Measurements from ENCODE around the gene BAIAP2L2. TPM values are rescaled to one million over a fixed set of nuclear protein-coding genes. Genes with fewer than 3 reads are reported as not detected.
"Not testable (repeated sequence)": the region's sequence is repeated elsewhere in the genome, so short reads cannot be mapped to it uniquely, and the experiment has no call there.

BAIAP2L2 gene
- total and polyA plus RNA-seq, 12 donors, result 0.09 to 6.0 (median 0.55) TPM; not detected in 1

- WGBS, 4 donors, result 90 to 93% (median 91%) methylated on average over 3 of the region's 3 CpGs
- Histone ChIP-seq H3K27ac (no peak overlapping the region), H3K27me3 (no peaks in the 10 kb centered on the region), H3K36me3 (replicated peaks in 1 of 2) (no peaks in the 10 kb centered on the region), H3K4me3 (no peak overlapping the region), H3K9me3 (replicated peaks in 1 of 3) (no peaks in the 10 kb centered on the region), H3K4me1 (replicated peaks in 1 of 2) (peaks cover 0 to 7% of the 10 kb centered on the region in 2 donors)
- no peak for TF ChIP-seq CTCF (IDR thresholded peaks at IDR 0.05)
- TF ChIP-seq POLR2A (IDR thresholded peaks at IDR 0.05), result no peak
- no peak for DNase-seq
- intact Hi-C loops (cut with DNase I), result loop anchor here in 1 of 2 donors (10.0 kb wide), 2 partner anchors 107 to 237 kb away; no protein-coding TSS in a partner anchor
Observed at GRCh38 chr22:38118182-38118581, 7.7 kb upstream of the BAIAP2L2 start.

DNA sequence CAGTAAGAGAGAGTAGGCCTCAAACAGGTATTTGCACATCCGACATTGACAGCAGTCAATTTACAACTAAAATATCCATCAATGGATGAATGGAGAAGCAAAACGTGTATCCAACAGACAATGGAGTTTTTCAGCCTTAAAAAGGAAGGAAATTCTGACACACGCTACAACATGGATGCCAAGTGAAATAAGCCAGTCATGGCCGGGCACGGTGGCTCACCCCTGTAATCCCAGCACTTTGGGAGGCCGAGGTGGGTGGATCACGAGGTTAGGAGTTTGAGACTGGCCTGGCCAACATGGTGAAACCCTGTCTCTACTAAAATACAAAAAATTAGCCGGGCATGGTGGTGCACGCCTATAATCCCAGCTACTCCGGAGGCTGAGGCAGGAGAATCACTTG, 7.1 kb upstream of the BAIAP2L2 start:
- not testable (repeated sequence) for H3K9me3 ChIP-seq (replicated peaks in 1 of 3); H3K27me3 ChIP-seq; H3K4me1 ChIP-seq (replicated peaks in 1 of 2); H3K4me3 ChIP-seq; H3K36me3 ChIP-seq (replicated peaks in 1 of 2); H3K27ac ChIP-seq; DNase-seq
- intact Hi-C loops (cut with DNase I), result loop anchor here in 1 of 2 donors (10.0 kb wide), 2 partner anchors 107 to 237 kb away; no protein-coding TSS in a partner anchor
- WGBS, 4 donors, result 88 to 93% (median 90%) methylated on average over 9 to 10 of the region's 10 CpGs

DNA sequence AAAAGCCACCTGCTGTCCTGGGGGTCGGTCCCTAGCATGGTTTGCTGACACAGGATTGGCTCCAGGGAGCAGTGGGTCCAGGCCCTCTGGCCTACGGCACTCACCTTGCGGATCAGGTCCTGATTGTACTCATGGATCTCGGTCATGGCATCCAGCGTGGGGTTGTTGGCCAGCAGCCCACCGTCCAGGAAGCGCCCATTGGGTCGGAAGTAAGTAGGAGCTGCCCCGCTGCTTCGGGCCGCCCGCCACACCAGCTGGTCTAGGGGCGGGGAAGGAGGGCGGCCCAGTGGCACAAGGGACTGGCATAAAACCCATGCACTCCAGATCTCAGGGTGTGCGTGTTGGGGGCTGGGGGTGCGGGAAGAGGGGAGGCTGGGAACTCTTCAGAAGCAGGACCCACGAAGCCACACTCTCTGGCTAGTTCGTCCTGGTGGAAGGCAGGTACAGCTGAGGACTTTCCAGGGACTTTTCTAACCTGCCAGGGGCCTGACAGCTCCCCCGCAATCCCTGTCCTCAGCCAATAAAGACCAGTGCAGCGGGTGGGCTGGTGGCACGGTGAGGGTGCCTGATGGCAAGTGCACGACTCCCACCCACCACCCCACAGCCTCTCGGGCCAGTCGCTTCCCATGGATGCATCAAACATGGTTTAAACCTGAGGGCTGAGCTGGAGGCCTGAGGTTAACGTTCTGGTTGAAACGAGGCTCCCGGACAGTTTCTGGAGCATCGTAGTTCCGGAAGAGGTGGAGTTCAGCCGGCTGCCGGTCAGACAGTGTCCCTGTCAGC, 5.1 kb upstream of the BAIAP2L2 start:
- no peak overlapping the region for H3K4me3 ChIP-seq
- no peak for TF ChIP-seq POLR2A (IDR thresholded peaks at IDR 0.05)
- TF ChIP-seq CTCF (IDR thresholded peaks at IDR 0.05), result no peak
- H3K4me1 ChIP-seq (replicated peaks in 1 of 2), result peaks cover 0 to 7% of the 10 kb centered on the region in 2 donors
- intact Hi-C loops (cut with DNase I), result loop anchor here in 1 of 2 donors (10.0 kb wide), 2 partner anchors 109 to 239 kb away; no protein-coding TSS in a partner anchor
- no peaks in the 10 kb centered on the region for H3K27me3 ChIP-seq
- no peaks in the 10 kb centered on the region for H3K9me3 ChIP-seq (replicated peaks in 1 of 3)
- H3K36me3 ChIP-seq (replicated peaks in 1 of 2), result no peaks in the 10 kb centered on the region
- H3K27ac ChIP-seq, result no peak overlapping the region
- no peak for DNase-seq
- WGBS, 4 donors, result 92 to 96% (median 94%) methylated on average over 11 to 31 of the region's 31 CpGs

- DNase-seq, result peak; percentile 79 to 95 (median 89)
- Histone ChIP-seq H3K4me3 (no peak overlapping the region), H3K27ac (no peak overlapping the region), H3K36me3 (replicated peaks in 1 of 2) (no peaks in the 10 kb centered on the region), H3K9me3 (replicated peaks in 1 of 3) (no peaks in the 10 kb centered on the region), H3K4me1 (replicated peaks in 1 of 2) (peaks cover 0 to 7% of the 10 kb centered on the region in 2 donors), H3K27me3 (no peaks in the 10 kb centered on the region)
- 24 to 52% (median 50%) methylated on average over 7 to 32 of the region's 32 CpGs for WGBS, 4 donors
- peak; percentile 80 to 97 (median 90) for TF ChIP-seq CTCF (IDR thresholded peaks at IDR 0.05)
- no peak for TF ChIP-seq POLR2A (IDR thresholded peaks at IDR 0.05)
- intact Hi-C loops (cut with DNase I), result loop anchor here in 1 of 2 donors (10.0 kb wide), 2 partner anchors 110 to 240 kb away; no protein-coding TSS in a partner anchor
Observed at GRCh38 chr22:38114484-38115398, 4.3 kb upstream of the BAIAP2L2 start.
